AG04450 (cell line): Measurements from ENCODE around the gene TPO. TPM values are rescaled to one million over a fixed set of nuclear protein-coding genes. Genes with fewer than 3 reads are reported as not detected.

Experiments used
- CTCF ChIA-PET: fragments of 300-600, 350-600 bp; formaldehyde crosslinking; extraction: SDS; loops from one replicate; lab custom pipeline; 2022; ENCODE audit warnings: antibody characterized with exemption, inconsistent platforms; lab: Charles Lee
- POLR2A ChIA-PET: fragments of 350-600 bp; formaldehyde crosslinking; extraction: SDS; loops from one replicate; lab custom pipeline; 2021; ENCODE audit warnings: antibody characterized with exemption, inconsistent platforms; lab: Yijun Ruan, JAX
- DNase-seq: peaks from one replicate; pipeline ENCODE4 v3.0.0-alpha.2; 2011; ENCODE audit warnings: low read depth, low spot score
- H3K27ac ChIP-seq: one replicate; pipeline ENCODE4 v1.5.1; 2012; ENCODE audit warnings: low read depth, low read length, control low read depth
- H3K27me3 ChIP-seq: one replicate; pipeline ENCODE4 v1.6.0; 2012; ENCODE audit warnings: low read length; ENCODE audit not compliant: control insufficient read depth, insufficient read depth
- H3K4me3 ChIP-seq: 2 replicates; pipeline ENCODE4 v1.5.1; 2011; ENCODE audit warnings: mild to moderate bottlenecking, low read depth, low read length, control low read depth
- H3K9me3 ChIP-seq: 2 replicates; pipeline ENCODE4 v1.5.1; 2012; ENCODE audit warnings: low read length; ENCODE audit not compliant: control insufficient read depth, insufficient read depth
- CTCF ChIP-seq: IDR thresholded peaks from 2 replicates; pipeline ENCODE4 v1.5.1; 2011; ENCODE audit warnings: low read depth, low read length, control low read depth, inconsistent platforms
- polyA plus RNA-seq: library from polyadenylated mRNA; depleted of rRNA; stranded (reverse); fragments of >200 nt; gene quantifications from 2 replicates; pipeline ENCODE4 v1.2.3, GENCODE V29; 2011

TPO gene
- polyA plus RNA-seq, 1 experiment, result not detected

GRCh38 chr2:1403565-1403964, 9.7 kb upstream of the TPO start:
- peaks cover 17% of the 10 kb centered on the region for H3K9me3 ChIP-seq
- no peak overlapping the region for H3K27ac ChIP-seq
- ChIA-PET CTCF (no interaction called here), POLR2A (no interaction called here)
- no peak overlapping the region for H3K4me3 ChIP-seq
- H3K27me3 ChIP-seq, result no peaks in the 10 kb centered on the region
- DNase-seq, result no peak
- TF ChIP-seq CTCF, result no peak

- no peak for TF ChIP-seq CTCF
- ChIA-PET POLR2A (no interaction called here), CTCF (no interaction called here)
- no peak overlapping the region for H3K4me3 ChIP-seq
- H3K9me3 ChIP-seq, result peaks cover 12% of the 10 kb centered on the region
- H3K27me3 ChIP-seq, result no peaks in the 10 kb centered on the region
- no peak for DNase-seq
- H3K27ac ChIP-seq, result no peak overlapping the region
Measured at GRCh38 chr2:1405124-1405523, 8.1 kb upstream of the TPO start.

- ChIA-PET CTCF (no interaction called here), POLR2A (no interaction called here)
- Histone ChIP-seq H3K9me3 (peaks cover 12% of the 10 kb centered on the region), H3K27ac (no peak overlapping the region), H3K4me3 (no peak overlapping the region), H3K27me3 (no peaks in the 10 kb centered on the region)
- DNase-seq, result no peak
- no peak for TF ChIP-seq CTCF
Measured at GRCh38 chr2:1405967-1406366, 7.3 kb upstream of the TPO start.

GRCh38 chr2:1406434-1406833, 6.8 kb upstream of the TPO start:
- Histone ChIP-seq H3K27me3 (no peaks in the 10 kb centered on the region), H3K4me3 (no peak overlapping the region), H3K9me3 (peaks cover 10% of the 10 kb centered on the region), H3K27ac (no peak overlapping the region)
- DNase-seq, result no peak
- ChIA-PET CTCF (no interaction called here), POLR2A (no interaction called here)
- no peak for TF ChIP-seq CTCF

- no peak for TF ChIP-seq CTCF
- no peak for DNase-seq
Measured at GRCh38 chr2:1407950-1408675, 5.2 kb upstream of the TPO start.

More at GRCh38 chr2:1407950-1408675, 5.2 kb upstream of the TPO start:
- H3K27ac ChIP-seq, result no peak overlapping the region
- H3K4me3 ChIP-seq, result no peak overlapping the region
- no peaks in the 10 kb centered on the region for H3K27me3 ChIP-seq
- H3K9me3 ChIP-seq, result peaks cover 7% of the 10 kb centered on the region
- POLR2A ChIA-PET, result no interaction called here
- CTCF ChIA-PET, result no interaction called here
